HL-60 (cell line): ENCODE results near the gene NLRC4.

Source experiments
- CTCF ChIP-seq: IDR thresholded peaks from one replicate; pipeline ENCODE4 v1.5.1; 2011; ENCODE audit warnings: low read length, control low read depth, inconsistent platforms; ENCODE audit not compliant: insufficient read depth
- GABPA ChIP-seq: IDR thresholded peaks from 2 replicates; pipeline ENCODE4 v1.6.1; 2012; ENCODE audit warnings: low read depth
- POLR2AphosphoS5 ChIP-seq: IDR thresholded peaks from 2 replicates; pipeline ENCODE4 v1.6.1; 2012; ENCODE audit warnings: low read depth
- REST ChIP-seq: IDR thresholded peaks from 2 replicates; pipeline ENCODE4 v1.6.1; 2012; ENCODE audit warnings: low read depth; ENCODE audit not compliant: insufficient replicate concordance
- SPI1 ChIP-seq: IDR thresholded peaks from 2 replicates; pipeline ENCODE4 v1.6.1; 2012; ENCODE audit warnings: low read depth, mild to moderate bottlenecking, borderline replicate concordance

- no peak for TF ChIP-seq SPI1
- no peak for TF ChIP-seq POLR2AphosphoS5
- no peak for TF ChIP-seq CTCF
- no peak for TF ChIP-seq REST
- TF ChIP-seq GABPA = no peak
These were observed 53.8 kb downstream of the NLRC4 start for GRCh38 chr2:32210767-32211408.
